Left lung (tissue), 10 donors: Measurements from ENCODE around the gene CDSN. TPM values are rescaled to one million over a fixed set of nuclear protein-coding genes. Genes with fewer than 3 reads are reported as not detected.

Source experiments
- ATAC-seq: fragments of 200-7000 bp; cut with Tn5 transposase; one replicate; pipeline ENCODE4 v1.9.1; 2020; ENCODE audit warnings: moderate library complexity
- DNase-seq, 4 donors: peaks; one replicate each; pipeline ENCODE4 v3.0.0-alpha.2; 2013 to 2020
- H3K27ac ChIP-seq, 2 donors: fragments of 200-600 bp; sonication (generic) in 1 of 2; one replicate each; pipeline versions ENCODE4 v1.5.0 to v1.8.0; 2020 to 2021
- H3K27me3 ChIP-seq, 2 donors: fragments of 200-600 bp; sonication (generic) in 1 of 2; one replicate each; pipeline versions ENCODE4 v1.5.0 to v1.8.0; 2020 to 2021
- H3K36me3 ChIP-seq, 2 donors: fragments of 200-600 bp; sonication (generic) in 1 of 2; one replicate each; pipeline versions ENCODE4 v1.5.0 to v1.8.0; 2020 to 2021
- H3K4me1 ChIP-seq, 2 donors: fragments of 200-600 bp; one replicate each; pipeline ENCODE4 v1.8.0; 2021
- H3K4me3 ChIP-seq, 2 donors: fragments of 200-600 bp; sonication (generic) in 1 of 2; one replicate each; pipeline versions ENCODE4 v1.5.0 to v1.8.0; 2020 to 2021; ENCODE audit warnings: mild to moderate bottlenecking in 1 of 2
- H3K9me3 ChIP-seq, 2 donors: fragments of 200-600 bp; sonication (generic) in 1 of 2; one replicate each; pipeline versions ENCODE4 v1.5.0 to v1.8.0; 2020 to 2021
- intact Hi-C, 2 donors: fragments of 100-400 bp; cut with DNase I; formaldehyde crosslinking; loops; one replicate each; pipeline versions ENCODE4 v1.11.2 to v1.14.2; 2022
- polyA plus RNA-seq, 6 donors: library from polyadenylated mRNA; unstranded; fragments of 120-200 nt; gene quantifications; one replicate each; pipeline ENCODE4 v1.2.1, GENCODE V29; 2013; ENCODE audit not compliant: insufficient read length in 6 of 6
- total RNA-seq, 2 donors: library from RNA; stranded (reverse); fragmentation: NEBNext Ultra II Directional; extraction: Animal tissue kit (Norgen Biotek cat#: 25700); gene quantifications; one replicate each; pipeline ENCODE4 v1.2.1, GENCODE V29; 2021
- TF ChIP-seq, protein P1 (sequence below), 2 donors: fragments of 200-600 bp; sonication (generic) in 1 of 2; IDR thresholded peaks; one replicate each; pipeline versions ENCODE4 v1.5.0 to v1.8.0; 2021; ENCODE audit warnings: antibody characterized with exemption in 2 of 2
- donor health status: DM: no; HTN: yes; CAD: no.
- donor health status: DM: no; HTN: no; CAD: no.

Gene CDSN
- total and polyA plus RNA-seq, 8 donors = 0.13 to 0.61 TPM; not detected in 6

DNA sequence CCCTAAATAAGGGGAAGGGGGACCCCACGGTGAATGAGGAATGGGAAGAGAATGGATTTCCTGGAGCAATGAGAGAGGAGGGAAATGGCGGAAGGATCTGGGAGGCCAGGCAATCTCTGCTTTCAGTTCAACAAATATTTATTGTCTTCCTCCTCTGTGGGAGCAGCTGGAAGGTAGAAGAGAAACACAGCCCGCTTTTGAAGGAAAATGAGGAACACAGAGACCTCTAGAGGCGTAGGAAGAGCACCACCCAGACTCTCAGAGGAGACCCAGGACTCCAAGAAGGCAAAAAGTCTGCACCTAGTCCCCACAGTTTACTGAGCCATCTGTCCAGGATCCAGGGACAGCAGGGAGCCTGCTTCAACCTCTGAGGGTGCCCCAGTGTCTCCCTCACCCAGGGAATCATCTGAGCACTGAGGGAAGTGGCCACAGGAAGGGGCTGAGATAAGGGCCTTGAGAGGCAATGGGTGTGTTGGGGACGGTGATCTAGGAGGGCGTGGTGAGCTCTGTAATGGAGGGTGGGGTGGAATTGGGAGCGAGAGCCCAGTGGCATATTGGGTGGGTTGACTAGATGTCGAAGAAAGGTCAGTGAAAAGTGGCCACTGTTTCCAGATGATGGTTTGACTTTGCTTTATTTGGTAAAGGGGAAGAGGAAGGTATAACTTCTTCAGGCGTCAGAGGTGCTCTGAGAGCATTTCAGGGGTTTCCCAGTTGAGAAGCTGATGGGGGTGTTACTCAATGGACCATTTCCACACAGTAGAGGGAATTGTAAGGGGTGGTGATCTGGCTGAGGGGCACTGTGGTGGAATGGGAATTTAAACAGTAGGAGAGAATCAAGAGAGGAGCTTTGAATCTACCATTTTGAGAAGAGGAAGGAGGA lies 5.0 kb downstream of the CDSN start:
- peaks cover 11 to 22% of the 10 kb centered on the region in 2 donors for H3K4me1 ChIP-seq
- no peak for DNase-seq
- no peaks in the 10 kb centered on the region for H3K36me3 ChIP-seq
- no peaks in the 10 kb centered on the region for H3K27me3 ChIP-seq
- peak; percentile 68 for ATAC-seq
- H3K27ac ChIP-seq = peak overlapping the region; percentile 63 to 65
- no peaks in the 10 kb centered on the region for H3K9me3 ChIP-seq
- no peak overlapping the region for H3K4me3 ChIP-seq
- TF ChIP-seq, protein P1, sequence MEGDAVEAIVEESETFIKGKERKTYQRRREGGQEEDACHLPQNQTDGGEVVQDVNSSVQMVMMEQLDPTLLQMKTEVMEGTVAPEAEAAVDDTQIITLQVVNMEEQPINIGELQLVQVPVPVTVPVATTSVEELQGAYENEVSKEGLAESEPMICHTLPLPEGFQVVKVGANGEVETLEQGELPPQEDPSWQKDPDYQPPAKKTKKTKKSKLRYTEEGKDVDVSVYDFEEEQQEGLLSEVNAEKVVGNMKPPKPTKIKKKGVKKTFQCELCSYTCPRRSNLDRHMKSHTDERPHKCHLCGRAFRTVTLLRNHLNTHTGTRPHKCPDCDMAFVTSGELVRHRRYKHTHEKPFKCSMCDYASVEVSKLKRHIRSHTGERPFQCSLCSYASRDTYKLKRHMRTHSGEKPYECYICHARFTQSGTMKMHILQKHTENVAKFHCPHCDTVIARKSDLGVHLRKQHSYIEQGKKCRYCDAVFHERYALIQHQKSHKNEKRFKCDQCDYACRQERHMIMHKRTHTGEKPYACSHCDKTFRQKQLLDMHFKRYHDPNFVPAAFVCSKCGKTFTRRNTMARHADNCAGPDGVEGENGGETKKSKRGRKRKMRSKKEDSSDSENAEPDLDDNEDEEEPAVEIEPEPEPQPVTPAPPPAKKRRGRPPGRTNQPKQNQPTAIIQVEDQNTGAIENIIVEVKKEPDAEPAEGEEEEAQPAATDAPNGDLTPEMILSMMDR (IDR thresholded peaks at IDR 0.05) = no peak
- intact Hi-C loops = no loop called here

DNA sequence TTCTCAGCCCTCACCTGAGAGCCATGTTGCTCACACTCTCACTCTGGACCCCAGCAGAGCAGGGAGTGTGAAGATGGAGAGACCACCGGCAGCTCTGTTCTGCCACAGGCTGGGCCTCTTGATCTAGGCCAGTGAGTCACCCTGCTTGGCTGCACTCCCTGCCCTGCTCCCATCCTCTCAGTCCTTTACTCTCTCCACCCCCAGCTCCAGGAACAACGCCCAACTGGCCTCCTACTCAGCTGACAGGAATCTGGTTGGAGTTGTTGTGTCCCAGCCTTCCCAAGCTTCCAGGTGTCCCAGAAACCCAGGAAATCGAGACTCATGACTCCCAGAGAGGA lies 5.7 kb downstream of the CDSN start, which contains the start of gene PSORS1C1:
Gene PSORS1C1, plus strand, starts transcription at position 260 of the 338 bp plus-strand sequence. CDS start 14,833 bp downstream, outside the sequence.
- H3K9me3 ChIP-seq = no peaks in the 10 kb centered on the region
- no peaks in the 10 kb centered on the region for H3K36me3 ChIP-seq
- peaks cover 11 to 22% of the 10 kb centered on the region in 2 donors for H3K4me1 ChIP-seq
- H3K4me3 ChIP-seq = no peak within 1 kb of the TSS
- TF ChIP-seq, protein P1 (IDR thresholded peaks at IDR 0.05) = no peak
- peaks cover 0 to 3% of the 10 kb centered on the region in 2 donors for H3K27me3 ChIP-seq
- intact Hi-C loops = no loop called here
- peak within 1 kb of the TSS; percentile 63 to 65 for H3K27ac ChIP-seq
- DNase-seq (peak in 2 of 4 donors; percentile 84 to 89), ATAC-seq (peak; percentile 95)

DNA sequence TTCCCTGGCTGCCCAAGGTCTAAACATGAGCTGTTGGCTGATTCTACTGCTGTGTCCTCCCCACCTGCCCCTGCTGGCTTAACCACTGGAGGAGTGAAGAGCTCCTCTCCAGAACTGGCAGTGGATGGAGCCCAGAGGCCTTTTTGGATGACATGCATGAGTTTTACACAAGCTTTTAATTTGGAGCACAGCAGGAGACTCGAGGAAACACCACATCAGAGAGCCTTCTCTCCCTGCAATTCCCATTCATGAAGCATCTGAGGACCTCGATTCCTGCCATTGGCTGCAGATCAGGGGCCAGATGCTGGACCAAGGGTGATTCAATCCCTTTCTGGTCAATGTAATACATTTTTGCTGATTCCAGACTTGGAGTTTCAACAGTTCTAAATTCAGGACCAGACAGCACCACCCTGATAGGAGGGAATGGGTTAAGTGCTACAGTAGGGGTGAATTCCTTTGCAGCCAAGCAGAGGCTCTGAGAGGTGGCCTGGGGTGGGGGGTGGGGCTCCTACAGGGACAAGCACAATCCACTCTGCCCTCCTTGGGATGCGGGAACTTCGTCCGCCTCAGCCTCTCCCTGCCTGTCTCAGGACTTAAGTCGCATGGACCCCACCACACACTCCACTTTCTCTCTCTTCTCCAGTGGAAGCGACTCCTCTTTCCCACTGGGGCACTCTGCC lies 6.2 kb downstream of the CDSN start:
- Histone ChIP-seq H3K36me3 (no peaks in the 10 kb centered on the region), H3K4me3 (no peak overlapping the region), H3K9me3 (no peaks in the 10 kb centered on the region), H3K27ac (peak overlapping the region; percentile 63 to 65), H3K4me1 (peaks cover 11 to 22% of the 10 kb centered on the region in 2 donors), H3K27me3 (peaks cover 0 to 3% of the 10 kb centered on the region in 2 donors)
- no peak for DNase-seq
- peak; percentile 32 for ATAC-seq
- intact Hi-C loops = no loop called here
- TF ChIP-seq, protein P1 (IDR thresholded peaks at IDR 0.05) = no peak

DNA sequence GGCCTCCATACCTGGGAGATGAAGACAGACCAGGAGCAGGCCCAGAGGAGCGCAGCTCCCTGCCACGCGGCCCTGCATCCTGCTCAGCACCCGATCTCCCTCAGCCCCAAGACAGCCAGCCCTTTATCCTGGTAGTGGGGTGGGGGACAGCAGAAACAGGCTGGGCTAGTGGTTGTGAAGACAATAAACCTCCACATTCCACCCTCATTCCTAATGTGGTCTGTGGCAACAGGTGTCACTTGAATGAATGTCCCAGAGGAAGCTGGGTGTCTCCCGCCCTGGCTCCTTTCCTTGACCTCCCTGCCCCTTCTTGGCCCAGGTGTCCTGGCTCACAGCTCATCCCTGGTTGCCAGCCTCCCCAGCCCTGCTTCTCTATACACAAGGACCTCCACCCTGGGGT lies 7.8 kb downstream of the CDSN start, which contains the start of gene C6orf15:
Gene C6orf15, minus strand, starts transcription at position 98 of the 400 bp plus-strand sequence. Its CDS starts 20 bp downstream, at position 78.
- H3K27me3 ChIP-seq = peaks cover 0 to 3% of the 10 kb centered on the region in 2 donors

More for the DNA sequence above, 7.8 kb downstream of the CDSN start, which contains the start of gene C6orf15:
- no peak within 1 kb of the TSS for H3K27ac ChIP-seq
- peaks cover 11 to 22% of the 10 kb centered on the region in 2 donors for H3K4me1 ChIP-seq
- H3K4me3 ChIP-seq = no peak within 1 kb of the TSS
- no peaks in the 10 kb centered on the region for H3K36me3 ChIP-seq
- ATAC-seq = no peak
- TF ChIP-seq, protein P1 (IDR thresholded peaks at IDR 0.05) = no peak
- intact Hi-C loops = no loop called here
- H3K9me3 ChIP-seq = no peaks in the 10 kb centered on the region
- no peak for DNase-seq
